Activated naive CD4-positive, alpha-beta T cell treated with anti-CD3 and anti-CD28 coated beads, Interleukin-2, amount 50 U/mL, for 72 hours (primary cell): ENCODE results near the gene TMEM156. TPM values are rescaled to one million over a fixed set of nuclear protein-coding genes. Genes with fewer than 3 reads are reported as not detected.

Source experiments
- ATAC-seq, 2 donors: fragments of 150-1000 bp; cut with Tn5 transposase; 2 replicates each; pipeline ENCODE4 v1.10.0; 2021; ENCODE audit warnings: mild to moderate bottlenecking in 2 of 2, moderate library complexity in 2 of 2
- DNase-seq, 2 donors: peaks; one replicate each; pipeline ENCODE4 v3.0.0; 2021 to 2022; ENCODE audit warnings: low spot score in 2 of 2
- H3K27ac Mint-ChIP-seq, 2 donors: one replicate each; pipeline ENCODE4 v1.8.0; 2022; ENCODE audit warnings: mild to moderate bottlenecking in 2 of 2, mixed read lengths in 2 of 2
- H3K36me3 Mint-ChIP-seq, 2 donors: one replicate each; pipeline ENCODE4 v1.8.0; 2022; ENCODE audit warnings: mixed read lengths in 2 of 2
- H3K9me3 Mint-ChIP-seq, 2 donors: one replicate each; pipeline ENCODE4 v1.8.0; 2022; ENCODE audit warnings: mixed read lengths in 2 of 2
- total RNA-seq, 2 donors: library from RNA; stranded (reverse); gene quantifications; one replicate each; pipeline ENCODE4 v1.2.3, GENCODE V29; 2022

TMEM156 gene
- total RNA-seq, 2 donors from 2014 or later: 13.8 to 24.0 TPM

DNA sequence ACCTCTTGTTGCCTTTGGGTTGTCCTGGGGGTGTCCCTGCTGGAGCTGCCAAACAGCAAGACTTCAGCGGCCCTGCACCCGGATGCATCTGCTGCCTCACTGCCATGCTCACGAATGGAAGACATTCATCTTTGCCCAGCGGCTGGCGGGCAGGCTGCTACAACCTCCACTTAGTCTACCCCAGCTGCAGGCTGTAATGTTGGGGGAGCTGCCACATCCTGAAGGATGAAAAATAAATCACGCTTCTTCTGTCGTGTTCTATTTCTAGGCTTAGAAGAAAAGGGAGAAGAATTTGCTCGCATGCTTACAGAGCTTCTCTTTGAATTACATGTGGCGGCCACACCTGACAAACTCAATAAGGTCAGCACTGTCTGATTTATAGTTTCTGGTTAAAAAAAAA, 103.2 kb downstream of the TMEM156 start:
- DNase-seq: no peak
- ATAC-seq: no peak
- H3K9me3 Mint-ChIP-seq: no peaks in the 10 kb centered on the region
- no peak overlapping the region for H3K27ac Mint-ChIP-seq
- no peaks in the 10 kb centered on the region for H3K36me3 Mint-ChIP-seq

DNA sequence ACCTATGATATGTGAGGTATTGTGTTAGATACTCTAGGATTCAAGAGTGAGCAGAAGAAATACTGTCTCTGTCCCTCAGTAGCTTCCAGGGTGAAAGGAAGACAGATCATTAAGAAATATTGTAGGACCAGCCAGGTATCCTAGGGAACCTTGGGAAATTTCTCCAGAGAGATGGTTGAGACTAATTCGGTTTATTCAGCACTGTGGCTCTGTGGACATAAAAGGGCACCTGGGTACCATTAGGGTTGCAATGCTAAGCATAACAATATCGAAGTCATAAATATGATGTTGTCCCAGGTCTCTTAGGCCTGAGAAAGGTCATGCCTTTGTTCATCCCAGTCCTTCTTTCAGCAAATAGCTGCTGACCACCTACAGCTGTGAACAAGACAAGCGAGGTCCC, 103.6 kb downstream of the TMEM156 start:
- H3K27ac Mint-ChIP-seq: no peak overlapping the region
- no peak for ATAC-seq
- no peaks in the 10 kb centered on the region for H3K9me3 Mint-ChIP-seq
- H3K36me3 Mint-ChIP-seq: no peaks in the 10 kb centered on the region
- no peak for DNase-seq

DNA sequence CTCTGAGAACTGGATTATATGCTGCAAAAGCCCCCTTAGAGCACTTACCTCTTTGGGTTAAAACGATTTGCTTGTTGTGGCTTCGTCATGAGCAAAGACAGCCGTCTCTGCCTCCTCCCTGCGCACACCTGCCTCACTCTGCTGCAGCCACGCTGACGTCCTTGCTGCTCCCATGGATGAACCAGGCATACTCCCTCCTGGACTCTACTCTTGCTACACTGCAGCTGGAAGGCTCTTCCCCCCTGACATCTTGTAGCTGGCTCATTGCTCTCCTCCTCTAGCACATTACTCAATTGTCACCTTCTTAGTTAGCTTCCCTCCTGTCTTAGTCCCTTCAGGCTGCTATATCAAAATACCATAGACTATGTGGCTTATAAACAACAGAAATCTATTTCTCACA, 105.3 kb downstream of the TMEM156 start:
- Mint-ChIP-seq H3K36me3 (no peaks in the 10 kb centered on the region), H3K9me3 (no peaks in the 10 kb centered on the region), H3K27ac (peak overlapping the region; percentile 13 to 52)
- no peak for DNase-seq
- ATAC-seq: no peak

DNA sequence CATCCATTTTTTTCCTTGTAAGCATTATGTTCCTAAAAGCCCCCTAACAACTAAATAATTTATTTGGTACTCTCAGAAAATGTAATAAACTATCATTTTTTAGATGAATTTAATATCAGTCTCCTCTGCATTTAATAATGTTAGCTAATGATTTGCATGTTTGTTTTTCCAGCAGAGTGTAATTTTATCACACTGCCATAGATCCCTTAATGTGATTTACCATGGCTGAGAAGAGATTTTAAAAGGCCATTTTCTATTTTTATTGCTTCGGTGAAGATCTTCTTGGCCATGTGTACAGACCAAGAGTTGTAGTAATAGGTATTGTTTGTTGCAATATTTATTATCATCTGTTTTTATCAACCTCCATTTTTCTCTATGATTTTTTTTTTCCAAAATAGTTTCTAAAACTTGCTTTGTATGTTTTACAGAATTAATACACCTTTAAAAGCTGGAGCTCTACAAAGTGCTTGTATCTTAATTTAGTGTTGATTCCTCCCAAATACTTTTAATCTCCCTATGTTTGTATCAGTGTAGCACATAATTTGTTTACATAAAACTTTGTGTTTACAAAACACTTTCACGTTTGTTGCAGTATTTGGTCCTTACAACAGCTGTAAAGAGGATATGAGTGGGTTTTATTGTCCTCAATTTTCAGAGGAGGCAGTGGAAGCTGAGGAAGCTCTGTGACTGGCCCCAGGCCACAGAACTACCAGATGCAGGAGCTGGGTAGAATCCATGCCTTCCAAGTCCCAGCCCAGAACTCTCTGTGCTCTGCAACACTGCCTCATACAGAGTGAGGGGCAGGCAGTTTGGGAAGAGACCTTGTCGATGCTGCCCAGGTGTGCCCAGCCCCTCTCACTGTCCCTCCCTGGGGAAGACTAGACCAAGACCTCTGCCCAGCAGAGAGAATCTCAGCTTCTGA, 106.5 kb downstream of the TMEM156 start:
- ATAC-seq (no peak), DNase-seq (no peak)
- H3K27ac Mint-ChIP-seq: peak overlapping the region in 1 of 2 donors; percentile 52
- H3K36me3 Mint-ChIP-seq: no peaks in the 10 kb centered on the region
- H3K9me3 Mint-ChIP-seq: no peaks in the 10 kb centered on the region

DNA sequence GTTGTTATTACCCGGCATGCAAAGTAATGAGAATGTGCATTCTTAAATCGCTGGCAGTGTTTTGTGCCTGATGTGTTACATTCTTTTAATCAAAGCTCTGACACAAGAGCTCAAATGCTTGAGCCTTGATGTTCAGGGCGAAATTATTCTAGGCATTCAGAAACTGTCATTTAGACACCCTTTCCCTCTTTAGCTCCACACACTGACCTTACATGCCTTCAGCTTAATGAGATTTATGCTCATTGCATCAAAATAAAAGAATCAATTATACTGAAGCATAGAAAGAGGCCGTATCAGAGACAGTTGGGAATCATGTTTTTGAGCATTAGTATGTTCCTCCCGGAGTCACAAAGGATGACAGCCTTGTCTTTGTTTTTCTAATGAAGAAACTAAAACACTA, 107.9 kb downstream of the TMEM156 start:
- H3K27ac Mint-ChIP-seq: no peak overlapping the region
- ATAC-seq (no peak), DNase-seq (no peak)
- no peaks in the 10 kb centered on the region for H3K9me3 Mint-ChIP-seq
- H3K36me3 Mint-ChIP-seq: no peaks in the 10 kb centered on the region

DNA sequence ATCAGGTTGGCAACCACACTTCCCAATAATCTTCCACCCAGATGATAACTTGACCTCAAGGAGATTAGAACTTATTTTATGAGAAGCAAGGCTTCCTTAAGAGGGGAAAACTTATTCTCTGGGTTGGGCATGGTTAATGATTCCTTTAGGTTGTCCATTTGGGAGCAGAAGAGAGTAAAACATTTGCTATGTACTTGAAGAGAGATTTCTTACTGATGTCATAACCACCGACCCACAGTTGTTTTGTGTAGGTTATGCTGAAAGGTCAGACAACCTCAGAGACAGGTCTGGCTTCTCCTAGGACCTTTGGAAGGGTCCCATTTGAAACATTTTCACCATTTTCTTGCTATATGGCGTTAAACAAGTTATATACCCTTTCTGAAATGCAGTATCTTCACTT, 108.5 kb downstream of the TMEM156 start:
- H3K36me3 Mint-ChIP-seq: no peaks in the 10 kb centered on the region
- no peak for DNase-seq
- no peak overlapping the region for H3K27ac Mint-ChIP-seq
- no peaks in the 10 kb centered on the region for H3K9me3 Mint-ChIP-seq
- ATAC-seq: no peak

DNA sequence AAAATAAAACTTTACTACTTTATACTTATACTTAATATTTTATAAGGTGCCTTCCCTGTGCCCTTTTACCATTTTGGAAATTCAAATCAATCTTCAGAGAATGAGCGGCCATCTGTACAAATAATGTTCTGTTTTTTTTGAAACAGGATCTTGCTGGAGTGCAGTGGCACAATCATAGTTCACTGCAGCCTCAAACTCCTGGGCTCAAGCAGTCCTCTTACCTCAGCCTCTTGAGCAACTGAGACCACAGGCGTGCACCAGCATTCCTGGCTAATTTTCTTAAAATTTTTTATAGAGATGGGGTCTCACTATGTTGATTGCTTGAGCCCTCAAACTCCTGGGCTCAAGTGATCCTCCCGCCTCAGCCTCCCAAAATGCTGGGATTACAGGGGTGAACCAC, 111.1 kb downstream of the TMEM156 start:
- ATAC-seq (no peak), DNase-seq (no peak)
- H3K27ac Mint-ChIP-seq: no peak overlapping the region
- H3K36me3 Mint-ChIP-seq: no peaks in the 10 kb centered on the region
- H3K9me3 Mint-ChIP-seq: peaks cover 0 to 2% of the 10 kb centered on the region in 2 donors

DNA sequence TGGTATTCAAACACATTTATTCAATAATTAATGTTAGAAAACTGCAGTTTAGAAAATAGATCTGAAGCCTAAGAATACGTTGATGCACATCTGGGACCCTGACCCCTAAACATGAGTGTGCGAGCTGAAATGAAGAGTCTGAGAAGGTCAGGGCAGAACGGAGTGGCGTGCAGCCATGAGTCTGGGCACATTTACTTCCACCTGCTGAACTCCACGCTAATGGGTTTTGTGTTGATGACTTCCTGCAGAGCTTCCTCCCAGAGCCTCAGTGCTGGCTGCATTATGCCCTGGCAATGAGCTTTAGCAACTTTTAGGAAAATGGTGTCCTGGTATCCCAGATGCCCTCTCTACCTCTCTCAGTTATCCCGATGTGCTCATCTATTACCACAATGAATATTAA, 111.5 kb downstream of the TMEM156 start:
- Mint-ChIP-seq H3K36me3 (no peaks in the 10 kb centered on the region), H3K27ac (no peak overlapping the region), H3K9me3 (peaks cover 0 to 5% of the 10 kb centered on the region in 2 donors)
- DNase-seq (no peak), ATAC-seq (no peak)

DNA sequence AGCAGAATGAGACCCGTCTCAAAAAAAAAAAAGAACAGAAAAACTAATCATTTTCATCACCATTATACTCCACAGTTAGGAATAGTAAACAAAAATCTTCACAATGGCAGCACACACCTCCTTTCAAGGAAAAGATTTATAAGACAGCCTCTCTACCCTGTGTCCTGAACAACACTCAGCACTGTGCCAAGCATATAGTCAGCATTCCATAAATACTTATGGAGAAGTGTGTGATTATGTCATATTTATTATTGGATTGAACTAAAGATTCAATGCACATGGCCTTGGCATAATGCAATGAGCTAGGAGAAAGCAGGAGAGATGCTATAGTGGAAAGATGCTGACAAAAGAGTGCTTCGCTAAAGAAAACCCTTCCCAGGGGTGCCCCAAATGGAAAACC, 112.0 kb downstream of the TMEM156 start:
- ATAC-seq (no peak), DNase-seq (no peak)
- H3K9me3 Mint-ChIP-seq: peaks cover 0 to 5% of the 10 kb centered on the region in 2 donors
- H3K36me3 Mint-ChIP-seq: no peaks in the 10 kb centered on the region
- no peak overlapping the region for H3K27ac Mint-ChIP-seq

DNA sequence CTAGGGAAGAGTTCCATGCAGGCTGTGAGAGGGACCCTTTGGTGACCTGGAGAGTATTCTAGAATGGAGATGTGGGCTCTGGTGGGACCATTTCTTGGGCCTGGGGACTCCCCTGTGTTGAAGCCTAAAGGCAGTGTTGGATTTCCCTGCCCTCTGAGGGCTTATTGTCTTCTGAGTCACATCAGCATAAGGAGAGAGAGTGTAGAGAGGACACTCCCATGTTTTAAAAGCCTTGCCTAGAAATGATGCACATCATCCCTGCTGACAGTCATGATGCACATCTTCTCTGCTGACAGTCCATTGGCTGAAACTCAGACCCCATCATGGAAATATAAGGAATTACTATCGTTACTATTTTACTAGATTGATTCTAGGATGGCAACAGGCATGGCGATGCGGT, 112.7 kb downstream of the TMEM156 start:
- Mint-ChIP-seq H3K9me3 (peaks cover 0 to 5% of the 10 kb centered on the region in 2 donors), H3K36me3 (no peaks in the 10 kb centered on the region)
- DNase-seq: no peak

DNA sequence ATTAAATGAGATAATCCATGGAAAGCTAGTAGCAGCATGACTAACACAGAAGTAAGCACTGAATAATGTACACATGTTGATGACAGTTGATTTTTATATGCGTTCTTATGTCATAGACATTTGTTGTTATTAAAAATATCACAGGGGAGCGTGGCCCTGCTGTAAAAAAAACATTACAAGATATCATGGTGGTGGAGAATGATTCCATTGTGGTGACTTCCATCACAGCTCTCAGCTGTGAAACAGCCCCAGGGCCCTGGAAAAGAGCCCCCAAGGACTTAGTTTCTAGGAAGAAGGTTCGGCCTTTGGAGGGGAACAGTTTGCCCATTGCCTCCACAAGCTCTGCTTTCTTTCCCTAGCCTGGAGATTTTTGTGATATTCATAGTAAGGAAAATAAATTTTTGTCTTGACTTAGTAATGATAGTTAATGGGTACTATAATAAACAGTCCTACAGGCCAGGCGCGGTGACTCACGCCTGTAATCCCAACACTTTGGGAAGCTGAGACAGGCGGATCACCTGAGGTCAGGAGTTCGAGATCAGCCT, 114.7 kb downstream of the TMEM156 start:
- ATAC-seq: no peak
- Mint-ChIP-seq H3K36me3 (no peaks in the 10 kb centered on the region), H3K9me3 (peaks cover 0 to 5% of the 10 kb centered on the region in 2 donors), H3K27ac (no peak overlapping the region)
- DNase-seq: no peak

More for the DNA sequence above, 112.7 kb downstream of the TMEM156 start:
- no peak for ATAC-seq
- H3K27ac Mint-ChIP-seq: no peak overlapping the region

Other genes with a start within 250 kb of the TMEM156 start
- under 1 TPM in 1 of 2 donors, not detected in 1; 0.27 TPM for gene TLR10, start 249.4 kb downstream of the TMEM156 start, total RNA-seq
- 1 to 10 TPM; 1.1 to 3.2 TPM for gene TLR1, start 227.6 kb downstream of the TMEM156 start, total RNA-seq
- gene TLR6, start 175.6 kb downstream of the TMEM156 start, total RNA-seq: 1 to 10 TPM; 3.7 to 5.1 TPM
- 1 to 10 TPM in 1 of 2 donors, under 1 TPM in 1; 0.41 to 1.4 TPM for gene FAM114A1, start 164.6 kb downstream of the TMEM156 start, total RNA-seq
- 10 to 100 TPM in 1 of 2 donors, 1 to 10 TPM in 1; 5.0 to 29.4 TPM for gene KLHL5, start 29.8 kb upstream of the TMEM156 start, total RNA-seq
- 10 to 100 TPM; 10.6 to 15.3 TPM for gene WDR19, start 150.1 kb upstream of the TMEM156 start, total RNA-seq